HepG2 (cell line): ENCODE results near the gene PAPSS1. TPM values are rescaled to one million over a fixed set of nuclear protein-coding genes. Genes with fewer than 3 reads are reported as not detected.

Experiments
- ATAC-seq: fragments of 200-7000 bp; cut with Tn5 transposase; 3 replicates; pipeline ENCODE4 v1.9.1; 2020; ENCODE audit warnings: mild to moderate bottlenecking, moderate library complexity
- BruUV-seq: library from RNA; stranded (reverse); fragments of 400-500 nt; replicated peaks from 2 replicates; lab custom pipeline; 2021; lab: Mats Ljungman, UMichigan
- CTCF ChIA-PET: fragments of 300-600 bp; formaldehyde crosslinking; extraction: SDS; loops from one replicate; lab custom pipeline; 2021; ENCODE audit warnings: low total read pairs, inconsistent platforms, low intra/inter-chr PET ratio; lab: Yijun Ruan, JAX
- POLR2A ChIA-PET: fragments of 350-600 bp; sonication (Branson Sonifier 250); formaldehyde crosslinking; loops from one replicate; lab custom pipeline; 2020; ENCODE audit warnings: antibody characterized with exemption, inconsistent platforms; lab: Yijun Ruan, JAX
- DNase-seq: peaks from one replicate; pipeline ENCODE4 v3.0.0-alpha.2; 2015; ENCODE audit warnings: low spot score
- FAIRE-seq: peaks from 3 replicates; lab custom pipeline; 2011; peaks lifted over from hg19 to GRCh38; lab: Jason Lieb, UNC
- H2AFZ ChIP-seq: one replicate; pipeline ENCODE4 v1.6.1; 2011; ENCODE audit warnings: low read length, inconsistent platforms
- H3K27ac ChIP-seq: fragments of 300-600 bp; 3 replicates; pipeline ENCODE4 v1.8.0; 2011; ENCODE audit warnings: mixed run types, mild to moderate bottlenecking, mixed read lengths, low read length, inconsistent platforms; ENCODE audit not compliant: insufficient read depth; ENCODE audit errors: extremely low read length
- H3K27me3 ChIP-seq, 2 experiments: fragments of 200-600 bp in 1 of 2; 2 replicates in 1 of 2; 3 replicates in 1 of 2; pipeline versions ENCODE4 v1.6.0 to v1.8.0; 2011; ENCODE audit warnings: low read length in 2 of 2, mild to moderate bottlenecking in 2 of 2, moderate library complexity in 2 of 2, inconsistent platforms in 1 of 2; ENCODE audit not compliant: insufficient read depth in 2 of 2, control insufficient read depth in 1 of 2
- H3K36me3 ChIP-seq, 2 experiments: fragments of 200-600 bp in 1 of 2; replicated peaks in 1 of 2; 2 replicates in 1 of 2; 3 replicates in 1 of 2; pipeline versions ENCODE4 v1.5.1 to v1.8.0; 2011; ENCODE audit warnings: low read length in 2 of 2, inconsistent platforms in 1 of 2; ENCODE audit not compliant: insufficient read depth in 2 of 2, control insufficient read depth in 1 of 2
- H3K4me1 ChIP-seq: 2 replicates; pipeline ENCODE4 v1.5.1; 2012; ENCODE audit warnings: low read length, inconsistent platforms; ENCODE audit not compliant: insufficient read depth
- H3K4me2 ChIP-seq: 2 replicates; pipeline ENCODE4 v1.6.0; 2011; ENCODE audit warnings: low read depth, low read length, inconsistent platforms
- H3K4me3 ChIP-seq, 3 experiments: fragments of 200-600 bp in 1 of 3; sonication (generic), shearing (Covaris generic) in 1 of 3; replicated peaks in 1 of 3; 2 replicates each; pipeline ENCODE4 v1.5.1; 2011 to 2016; ENCODE audit warnings: low read length in 3 of 3, inconsistent platforms in 2 of 3, low read depth in 2 of 3, mild to moderate bottlenecking in 2 of 3, control low read depth in 1 of 3, mixed read lengths in 1 of 3; ENCODE audit not compliant: insufficient read depth in 1 of 3
- H3K79me2 ChIP-seq: one replicate; pipeline ENCODE4 v1.6.1; 2011; ENCODE audit warnings: low read length, inconsistent platforms; ENCODE audit not compliant: insufficient read depth
- H3K9ac ChIP-seq: 2 replicates; pipeline ENCODE4 v1.6.0; 2011; ENCODE audit warnings: mild to moderate bottlenecking, low read depth, low read length, inconsistent platforms; ENCODE audit not compliant: insufficient read depth
- H3K9me3 ChIP-seq: 2 replicates; pipeline ENCODE4 v1.5.1; 2012; ENCODE audit warnings: mild to moderate bottlenecking, low read length
- H4K20me1 ChIP-seq: 2 replicates; pipeline ENCODE4 v1.6.0; 2011; ENCODE audit warnings: inconsistent platforms, mild to moderate bottlenecking, low read length, moderate library complexity; ENCODE audit not compliant: insufficient read depth
- CREB3 ChIP-seq: sonication (generic); formaldehyde crosslinking; IDR thresholded peaks from 2 replicates; pipeline ENCODE4 v1.5.0; 2020; ENCODE audit warnings: missing genetic modification reagents
- IRF2 ChIP-seq: IDR thresholded peaks from 2 replicates; pipeline ENCODE4 v1.6.1; 2018; ENCODE audit warnings: missing genetic modification reagents, missing compliant biosample characterization
- KDM5B ChIP-seq: sonication (generic); formaldehyde crosslinking; IDR thresholded peaks from 2 replicates; pipeline ENCODE4 v1.4.0; 2020; ENCODE audit warnings: missing genetic modification reagents, mild to moderate bottlenecking, borderline replicate concordance
- LBX2 ChIP-seq: sonication (generic); formaldehyde crosslinking; IDR thresholded peaks from 2 replicates; pipeline ENCODE4 v1.5.0; 2020; ENCODE audit warnings: missing genetic modification reagents, mild to moderate bottlenecking, borderline replicate concordance
- MIER2 ChIP-seq: IDR thresholded peaks from 2 replicates; pipeline ENCODE4 v1.6.1; 2016; ENCODE audit warnings: missing biosample characterization, missing genetic modification reagents
- NR2C2 ChIP-seq: sonication (generic); formaldehyde crosslinking; IDR thresholded peaks from 2 replicates; pipeline ENCODE4 v1.4.0; 2020; ENCODE audit warnings: missing genetic modification reagents, mild to moderate bottlenecking, moderate library complexity, borderline replicate concordance
- WIZ ChIP-seq: sonication (generic); formaldehyde crosslinking; IDR thresholded peaks from 2 replicates; pipeline ENCODE4 v1.5.1; 2020; ENCODE audit warnings: mild to moderate bottlenecking, missing genetic modification reagents
- ZBTB49 ChIP-seq: sonication (generic); formaldehyde crosslinking; IDR thresholded peaks from 2 replicates; pipeline ENCODE4 v1.4.0; 2020; ENCODE audit warnings: missing genetic modification reagents, borderline replicate concordance
- ZC3H13 ChIP-seq: sonication (generic); formaldehyde crosslinking; IDR thresholded peaks from 2 replicates; pipeline ENCODE4 v1.8.1; 2023; ENCODE audit warnings: mild to moderate bottlenecking, missing genetic modification reagents, moderate library complexity
- ZMYM4 ChIP-seq: sonication (generic); formaldehyde crosslinking; IDR thresholded peaks from 2 replicates; pipeline ENCODE4 v1.8.1; 2023; ENCODE audit warnings: mild to moderate bottlenecking, missing genetic modification reagents
- ZNF687 ChIP-seq: sonication (generic); formaldehyde crosslinking; IDR thresholded peaks from 2 replicates; pipeline ENCODE4 v1.5.1; 2020; ENCODE audit warnings: mild to moderate bottlenecking, missing genetic modification reagents, moderate library complexity
- ZNF703 ChIP-seq: sonication (generic); formaldehyde crosslinking; IDR thresholded peaks from 2 replicates; pipeline ENCODE4 v1.5.1; 2020; ENCODE audit warnings: missing genetic modification reagents, mild to moderate bottlenecking, moderate library complexity, borderline replicate concordance
- WGBS: methylation state at CpG from one replicate; pipeline ENCODE4 v1.1.6; 2017; ENCODE audit warnings: low lambda C conversion rate; 5-methylcytosine and 5-hydroxymethylcytosine counted together
- in situ Hi-C: cut with HindIII; loops from 2 replicates; pipeline ENCODE4 v1.10.0; 2017; ENCODE audit warnings: low pct_unique_long_range_greater_than_20kb; ENCODE audit not compliant: extremely low pct_ligation_motif_present
- intact Hi-C: fragments of 100-400 bp; cut with micrococcal nuclease; formaldehyde crosslinking; loops from one replicate; pipeline ENCODE4 v1.10.0; 2022; ENCODE audit not compliant: unreplicated experiment
- polyA plus RNA-seq, 8 experiments: library from polyadenylated mRNA; depleted of rRNA in 3 of 8; stranded (reverse) in 7 of 8; unstranded in 1 of 8; fragments of >200 nt; fragmentation: Illumina TruSeq in 4 of 8; extraction: Trizol in 4 of 8; gene quantifications; 2 replicates each; pipeline versions ENCODE4 v1.2.1 to v1.2.3, GENCODE V29; 2011 to 2016; ENCODE audit warnings: low read depth in 4 of 8, missing spikeins in 1 of 8, mixed read lengths in 1 of 8; ENCODE audit not compliant: insufficient read depth in 1 of 8
- total RNA-seq, 5 experiments: library from RNA; depleted of rRNA; stranded (reverse); fragments of >200 nt; fragmentation: Illumina TruSeq; extraction: Trizol; gene quantifications; 2 replicates each; pipeline ENCODE4 v1.2.3, GENCODE V29; 2016; ENCODE audit warnings: low read depth in 1 of 5

PAPSS1 gene
- total and polyA plus RNA-seq, 2 of the 13 experiments (the other 11 are each of a cell fraction or from before 2014, with no cell fraction given): 105 to 126 TPM

- TF ChIP-seq LBX2 (CRISPR knock-in tag): no peak
- TF ChIP-seq ZC3H13 (CRISPR knock-in tag): no peak
- no peak for TF ChIP-seq WIZ (CRISPR knock-in tag)
- no peak for TF ChIP-seq CREB3 (CRISPR knock-in tag)
Observed at GRCh38 chr4:107586371-107586770, 133.7 kb downstream of the PAPSS1 start (continued).

GRCh38 chr4:107579099-107579498 is 140.9 kb downstream of the PAPSS1 start:
- Histone ChIP-seq H3K4me1 (no peaks in the 10 kb centered on the region; the same call in 1 of the 2 replicates), H3K4me2 (peak overlapping the region; percentile 59), H3K27me3 (no peaks in the 10 kb centered on the region), H3K9ac (no peak overlapping the region), H3K79me2 (no peaks in the 10 kb centered on the region), H3K36me3 (no peaks in the 10 kb centered on the region), H3K4me3 (peak overlapping the region; percentile 13 to 62 (median 56); a peak in 4 of 6 replicates), H3K27ac (no peak overlapping the region), H2AFZ (no peak overlapping the region), H3K9me3 (no peaks in the 10 kb centered on the region), H4K20me1 (no peaks in the 10 kb centered on the region)
- WGBS: 31% methylated on average over 6 of the region's 13 CpGs
- in situ Hi-C loops (loop anchor here (5.0 kb wide), 1 partner anchor 158 kb away; no protein-coding TSS in a partner anchor), intact Hi-C loops (loop anchor here (1.0 to 5.0 kb wide), 3 partner anchors 87 to 333 kb away; no protein-coding TSS in a partner anchor)
- ATAC-seq: peak; percentile 100
- ChIA-PET POLR2A (interaction anchor here (0.8 kb wide), 1 partner anchor 158 kb away, joined by 3 read pairs; no protein-coding TSS in a partner anchor), CTCF (interaction anchor here (1.3 to 1.6 kb wide), 2 partner anchors 87 to 158 kb away, joined by 5 to 15 read pairs; no protein-coding TSS in a partner anchor)
- BruUV-seq: no TSS peak
- DNase-seq: peak; percentile 50
- FAIRE-seq: no peak
- peak; percentile 4; the same call in 1 of the 2 replicates for TF ChIP-seq IRF2
- TF ChIP-seq ZNF687 (CRISPR knock-in tag): peak; percentile 60
- TF ChIP-seq ZNF703 (CRISPR knock-in tag): no peak
- TF ChIP-seq NR2C2: no peak
- no peak for TF ChIP-seq ZBTB49 (CRISPR knock-in tag)
- 0 out of 2 replicates have a peak, but pooled peaks have one; percentile 61 for TF ChIP-seq ZMYM4 (CRISPR knock-in tag)
- TF ChIP-seq KDM5B (CRISPR knock-in tag): peak; percentile 40; the same call in 1 of the 2 replicates
- no peak for TF ChIP-seq MIER2 (CRISPR knock-in tag)
